ENCODE results near the gene OTOL1. TPM values are rescaled to one million over a fixed set of nuclear protein-coding genes. Genes with fewer than 3 reads are reported as not detected.

OTOL1 gene
- total RNA-seq, 1 donor = not detected

DNA sequence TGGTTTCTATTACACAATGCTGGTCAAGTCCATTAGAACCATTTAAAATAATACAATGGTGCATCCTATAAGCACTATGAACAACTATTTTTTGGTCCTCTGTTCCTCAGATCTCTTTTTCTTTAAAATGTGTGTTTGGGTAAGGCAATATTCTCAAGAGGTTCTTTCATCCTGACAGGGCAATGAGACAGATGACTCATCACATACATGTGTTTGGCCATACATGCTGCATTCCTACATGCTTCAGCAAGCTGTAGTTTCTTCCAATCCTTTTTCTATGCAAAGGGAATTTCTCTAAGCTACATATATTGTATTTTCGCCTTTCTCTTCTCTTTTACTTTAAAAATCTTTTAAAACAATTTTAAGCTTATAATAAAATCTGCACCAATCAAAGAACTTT is 52.7 kb downstream of the OTOL1 start:
- Histone ChIP-seq H3K4me2 (ENCODE audit: insufficient read depth, low read length) (no peak overlapping the region), H3K36me3 (ENCODE audit: insufficient read depth, low read length) (no peaks in the 10 kb centered on the region), H3K27me3 (ENCODE audit: insufficient read depth, low read length) (no peaks in the 10 kb centered on the region), H3K9me3 (ENCODE audit: low read depth, low read length) (no peaks in the 10 kb centered on the region), H3K4me1 (ENCODE audit: insufficient read depth, low read length) (no peaks in the 10 kb centered on the region), H3K4me3 (ENCODE audit: insufficient read depth, low read length) (no peak overlapping the region), H2AFZ (ENCODE audit: low read length) (no peak overlapping the region), H3K27ac (ENCODE audit: low read depth, low read length) (no peak overlapping the region), H4K20me1 (ENCODE audit: insufficient read depth, low read length) (no peaks in the 10 kb centered on the region), H3K79me2 (ENCODE audit: insufficient read depth, low read length) (no peaks in the 10 kb centered on the region)
- TF ChIP-seq CTCF (IDR thresholded peaks at IDR 0.05; ENCODE audit: extremely low read depth, low read depth, low read length) = no peak
- no peak for DNase-seq (ENCODE audit: insufficient read length, low spot score, missing footprints)

DNA sequence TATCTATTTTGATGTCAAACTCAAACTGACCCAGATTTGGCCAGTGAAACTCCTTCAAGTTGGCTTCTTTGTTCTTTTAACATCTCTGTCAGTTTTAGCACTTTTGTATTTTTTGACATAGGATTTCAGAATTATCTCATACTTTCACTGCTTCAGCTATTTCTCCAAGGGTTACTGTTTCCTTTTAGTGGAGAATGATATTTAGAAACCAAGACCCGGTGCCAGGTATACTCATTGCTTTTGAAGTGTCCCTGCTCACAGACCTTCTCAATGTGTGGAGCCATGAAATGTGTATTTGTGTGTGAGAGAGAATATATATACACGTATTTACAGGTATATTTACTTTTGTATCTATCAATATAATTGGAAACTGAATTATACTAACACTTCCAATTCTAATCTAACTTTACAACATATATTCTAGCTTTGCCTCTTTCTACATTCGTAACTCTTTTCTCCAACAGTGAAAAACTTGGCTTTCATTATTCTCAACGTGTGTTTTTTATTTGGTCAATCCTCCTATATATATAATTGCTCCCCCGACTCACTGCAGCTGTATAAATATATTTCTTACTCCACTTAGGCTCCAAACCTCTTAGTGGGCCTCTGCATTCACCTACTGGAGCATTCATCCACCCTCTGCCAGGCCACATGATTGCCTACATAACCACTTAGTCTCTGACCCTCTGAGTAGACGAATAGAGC is 54.0 kb downstream of the OTOL1 start:
- H3K4me2 ChIP-seq (ENCODE audit: insufficient read depth, low read length) = no peak overlapping the region
- no peak overlapping the region for H2AFZ ChIP-seq (ENCODE audit: low read length)
- TF ChIP-seq CTCF (IDR thresholded peaks at IDR 0.05; ENCODE audit: extremely low read depth, low read depth, low read length) = no peak
- DNase-seq (ENCODE audit: insufficient read length, low spot score, missing footprints) = no peak
- H3K27me3 ChIP-seq (ENCODE audit: insufficient read depth, low read length) = no peaks in the 10 kb centered on the region
- no peak overlapping the region for H3K4me3 ChIP-seq (ENCODE audit: insufficient read depth, low read length)
- no peaks in the 10 kb centered on the region for H3K36me3 ChIP-seq (ENCODE audit: insufficient read depth, low read length)
- no peak overlapping the region for H3K27ac ChIP-seq (ENCODE audit: low read depth, low read length)
- no peaks in the 10 kb centered on the region for H3K9me3 ChIP-seq (ENCODE audit: low read depth, low read length)
- no peaks in the 10 kb centered on the region for H4K20me1 ChIP-seq (ENCODE audit: insufficient read depth, low read length)
- no peaks in the 10 kb centered on the region for H3K4me1 ChIP-seq (ENCODE audit: insufficient read depth, low read length)
- H3K79me2 ChIP-seq (ENCODE audit: insufficient read depth, low read length) = no peaks in the 10 kb centered on the region

DNA sequence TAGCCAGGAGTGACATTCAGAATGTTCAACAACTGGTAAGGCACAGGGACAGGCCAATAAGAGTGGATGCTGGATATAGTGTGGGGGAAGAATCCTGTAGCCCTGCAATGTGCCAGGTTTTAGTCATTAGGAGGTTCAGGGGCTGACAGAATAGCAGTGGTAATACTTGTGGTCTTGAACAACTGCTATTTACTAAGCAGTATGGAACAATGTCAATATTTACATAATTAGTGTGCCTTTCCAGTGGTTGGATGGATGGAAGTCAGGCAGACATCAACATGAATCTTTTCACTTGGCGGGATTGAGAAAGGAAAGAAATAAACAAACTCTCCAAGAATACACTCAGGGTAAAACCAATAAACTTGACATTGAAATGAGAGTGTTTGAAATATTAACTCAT is 55.1 kb downstream of the OTOL1 start:
- no peak overlapping the region for H2AFZ ChIP-seq (ENCODE audit: low read length)
- no peak for DNase-seq (ENCODE audit: insufficient read length, low spot score, missing footprints)
- no peak overlapping the region for H3K4me2 ChIP-seq (ENCODE audit: insufficient read depth, low read length)
- no peak overlapping the region for H3K4me3 ChIP-seq (ENCODE audit: insufficient read depth, low read length)
- H3K27me3 ChIP-seq (ENCODE audit: insufficient read depth, low read length) = no peaks in the 10 kb centered on the region
- no peaks in the 10 kb centered on the region for H3K4me1 ChIP-seq (ENCODE audit: insufficient read depth, low read length)
- H3K9me3 ChIP-seq (ENCODE audit: low read depth, low read length) = no peaks in the 10 kb centered on the region
- no peak overlapping the region for H3K27ac ChIP-seq (ENCODE audit: low read depth, low read length)
- TF ChIP-seq CTCF (IDR thresholded peaks at IDR 0.05; ENCODE audit: extremely low read depth, low read depth, low read length) = no peak
- H4K20me1 ChIP-seq (ENCODE audit: insufficient read depth, low read length) = no peaks in the 10 kb centered on the region
- H3K36me3 ChIP-seq (ENCODE audit: insufficient read depth, low read length) = no peaks in the 10 kb centered on the region
- H3K79me2 ChIP-seq (ENCODE audit: insufficient read depth, low read length) = no peaks in the 10 kb centered on the region

DNA sequence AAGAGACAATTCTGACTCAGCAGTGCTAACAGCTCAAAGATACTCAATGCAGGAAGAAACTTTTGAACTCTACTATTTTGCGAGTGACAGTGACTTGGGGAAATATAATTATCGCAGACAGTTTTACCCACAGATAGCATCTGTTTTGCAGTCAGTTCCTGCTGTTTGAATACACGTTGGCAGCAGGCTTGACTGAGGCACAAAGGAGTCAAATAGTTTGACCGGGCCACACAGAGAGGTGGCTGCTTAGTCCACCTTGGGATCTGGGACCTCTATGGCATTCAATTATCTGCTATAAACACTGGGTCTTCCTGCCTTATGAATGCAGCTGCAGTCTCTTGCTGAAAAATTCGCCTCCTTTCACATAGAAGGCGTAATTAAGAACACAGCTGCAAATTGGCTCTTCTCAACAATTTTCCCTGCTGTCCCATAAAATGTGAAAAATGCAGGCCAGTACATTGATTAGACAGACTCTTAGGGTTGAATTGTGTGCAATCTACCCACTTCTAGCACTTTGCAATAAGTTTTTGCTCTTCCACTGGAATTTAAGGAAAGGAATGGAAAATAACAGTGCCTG is 56.5 kb downstream of the OTOL1 start:
- Histone ChIP-seq H3K4me2 (ENCODE audit: insufficient read depth, low read length) (no peak overlapping the region), H3K4me1 (ENCODE audit: insufficient read depth, low read length) (no peaks in the 10 kb centered on the region), H3K27me3 (ENCODE audit: insufficient read depth, low read length) (no peaks in the 10 kb centered on the region), H3K27ac (ENCODE audit: low read depth, low read length) (no peak overlapping the region), H3K9me3 (ENCODE audit: low read depth, low read length) (no peaks in the 10 kb centered on the region), H4K20me1 (ENCODE audit: insufficient read depth, low read length) (no peaks in the 10 kb centered on the region), H3K4me3 (ENCODE audit: insufficient read depth, low read length) (no peak overlapping the region), H2AFZ (ENCODE audit: low read length) (no peak overlapping the region), H3K36me3 (ENCODE audit: insufficient read depth, low read length) (no peaks in the 10 kb centered on the region), H3K79me2 (ENCODE audit: insufficient read depth, low read length) (no peaks in the 10 kb centered on the region)
- no peak for TF ChIP-seq CTCF (IDR thresholded peaks at IDR 0.05; ENCODE audit: extremely low read depth, low read depth, low read length)
- DNase-seq (ENCODE audit: insufficient read length, low spot score, missing footprints) = no peak

Other genes with a start within 250 kb of the OTOL1 start
- gene SPTSSB, start 125.3 kb upstream of the OTOL1 start, total RNA-seq = not detected in 2 replicates